ENCODE data around the gene ZIC2.

Gene ZIC2

GRCh38 chr13:99988529-99989275, 7.1 kb downstream of the ZIC2 start:
- no peak for DNase-seq

GRCh38 chr13:99989276-99990125, 7.9 kb downstream of the ZIC2 start:
- DNase-seq, result no peak

DNA sequence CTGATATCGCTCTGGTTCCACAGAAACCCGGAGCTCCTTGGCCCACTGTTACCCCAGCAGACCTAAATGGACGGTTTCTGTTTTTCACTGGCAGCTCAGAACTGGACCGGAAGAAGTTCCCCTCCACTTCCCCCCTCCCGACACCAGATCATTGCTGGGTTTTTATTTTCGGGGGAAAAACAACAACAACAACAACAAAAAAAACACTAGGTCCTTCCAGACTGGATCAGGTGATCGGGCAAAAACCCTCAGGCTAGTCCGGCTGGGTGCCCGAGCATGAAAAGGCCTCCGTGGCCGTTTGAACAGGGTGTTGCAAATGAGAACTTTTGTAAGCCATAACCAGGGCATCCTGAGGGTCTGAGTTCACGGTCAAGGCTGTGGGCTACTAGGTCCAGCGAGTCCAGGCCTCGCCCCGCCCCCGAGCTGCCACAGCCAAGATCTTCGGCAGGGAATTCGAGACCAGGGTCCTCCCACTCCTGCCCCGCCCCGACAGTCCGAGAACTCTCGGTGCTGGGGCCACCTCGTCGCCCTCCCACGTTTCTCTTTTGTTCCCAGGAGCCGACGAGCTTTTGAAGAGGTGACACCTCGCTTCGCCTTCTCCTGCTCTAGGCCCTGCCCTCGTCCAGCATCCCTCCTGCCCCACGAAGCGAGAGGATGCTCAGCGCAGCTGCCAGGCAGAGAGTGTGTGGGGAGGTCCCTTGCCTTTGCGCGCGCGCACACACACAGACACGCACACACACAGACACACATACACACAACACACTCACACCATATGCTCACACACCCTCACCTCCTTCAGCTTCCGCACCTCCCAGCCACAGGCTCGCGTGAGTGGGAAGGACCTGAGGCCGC, 8.8 kb downstream of the ZIC2 start:
- no peak for DNase-seq

DNA sequence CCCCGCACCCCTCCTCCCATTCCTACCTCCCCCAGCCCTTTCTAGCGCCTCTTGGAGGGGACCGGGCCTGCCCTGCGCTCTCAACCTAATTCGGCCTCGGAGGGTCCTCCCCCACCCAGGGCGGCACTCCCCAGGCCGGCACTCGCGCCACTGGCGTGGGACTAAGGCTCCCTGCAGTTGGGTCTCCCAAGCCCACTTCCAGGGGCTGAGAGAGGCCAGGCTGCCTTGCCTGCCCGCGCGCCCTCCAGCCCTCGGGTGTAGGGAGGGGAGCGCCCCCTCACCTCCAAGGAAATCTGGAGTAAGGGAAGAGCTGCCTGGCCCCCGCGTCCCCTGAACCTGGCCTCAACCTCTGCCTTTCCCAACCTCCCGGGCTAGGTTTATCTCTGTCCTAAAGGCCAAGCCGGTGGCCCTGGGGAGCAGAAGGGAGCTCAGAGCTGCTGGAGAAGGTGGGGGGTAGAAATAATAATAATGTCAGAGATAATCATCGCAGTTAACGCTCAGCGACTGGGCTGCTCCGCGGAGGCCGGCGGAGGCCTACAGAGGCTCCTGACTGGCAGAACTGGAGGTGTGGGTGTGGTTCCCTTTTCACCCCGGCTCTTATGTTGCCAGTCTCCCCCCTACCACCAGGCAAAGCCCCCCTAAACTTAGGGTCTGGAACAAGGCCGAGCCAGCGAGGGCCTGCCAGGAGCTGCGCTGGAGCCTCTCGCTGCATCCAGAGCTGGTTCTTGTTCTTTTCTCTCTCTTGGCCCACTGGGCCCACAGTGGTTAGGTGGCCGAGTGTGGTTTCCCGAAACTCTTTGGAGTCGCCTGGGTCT, 9.6 kb downstream of the ZIC2 start:
- no peak for DNase-seq

DNA sequence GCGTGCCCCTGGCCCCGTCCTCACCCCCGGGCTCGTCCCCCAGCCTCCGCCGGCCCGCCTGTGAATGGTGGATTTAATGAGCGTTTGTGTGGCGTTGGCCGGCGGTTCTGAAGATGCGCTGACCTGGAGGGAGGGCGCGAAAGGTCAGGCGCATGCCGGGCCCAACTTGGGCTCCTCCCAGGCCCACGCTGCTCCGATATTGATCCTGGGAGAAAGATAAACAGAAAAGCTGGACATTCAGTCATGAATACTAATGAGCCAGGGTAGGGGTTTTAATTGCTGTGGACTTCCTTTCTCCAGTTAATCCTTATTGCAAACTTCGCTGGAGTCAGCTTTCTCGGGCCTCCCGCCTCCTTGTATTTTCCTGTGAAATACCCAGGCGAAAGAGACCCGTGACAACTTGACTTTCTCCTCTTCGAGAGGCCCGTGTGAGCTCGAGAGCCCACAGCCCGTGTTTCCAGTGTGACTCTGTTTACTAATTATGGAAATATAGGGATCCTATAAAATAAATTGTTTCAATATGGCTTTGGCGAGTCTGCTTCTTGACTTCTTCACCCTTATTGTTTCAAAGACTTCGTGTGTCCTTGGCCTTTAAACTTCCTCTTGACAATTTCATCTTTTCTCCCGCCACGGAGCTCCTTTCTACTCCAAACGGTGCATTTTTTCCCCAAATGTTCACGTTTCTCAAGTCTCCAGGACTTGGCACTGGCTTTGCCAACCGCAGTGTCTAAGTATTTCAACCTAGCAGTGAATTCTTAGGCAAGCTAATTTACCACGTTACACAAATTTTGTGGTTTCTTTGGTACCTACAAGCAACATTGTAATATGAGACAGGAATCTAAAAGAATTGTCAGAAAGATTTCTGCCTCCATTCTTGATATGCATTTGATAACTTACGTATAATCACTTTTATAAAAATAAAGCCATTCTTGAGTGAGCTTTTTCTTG, 10.5 kb downstream of the ZIC2 start:
- DNase-seq, result no peak

DNA sequence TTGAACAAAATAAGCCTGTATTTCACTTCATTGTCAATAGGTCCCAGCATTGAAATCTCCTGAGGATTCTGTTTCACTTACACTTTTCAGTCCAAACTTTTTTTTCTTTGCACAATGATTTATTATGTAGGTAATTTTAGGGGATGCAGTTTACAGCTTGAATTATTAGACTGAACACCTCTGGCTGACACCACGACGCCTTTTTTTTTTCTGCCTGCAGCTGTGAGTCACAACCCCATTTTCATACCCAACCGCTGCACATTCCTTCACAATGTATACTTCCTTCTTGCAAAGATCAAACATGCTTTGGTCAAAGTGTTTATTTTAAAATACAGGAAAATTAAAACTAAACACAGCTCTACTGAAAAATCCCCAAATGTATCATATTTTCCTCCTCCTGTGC, 11.4 kb downstream of the ZIC2 start:
- DNase-seq, result no peak

DNA sequence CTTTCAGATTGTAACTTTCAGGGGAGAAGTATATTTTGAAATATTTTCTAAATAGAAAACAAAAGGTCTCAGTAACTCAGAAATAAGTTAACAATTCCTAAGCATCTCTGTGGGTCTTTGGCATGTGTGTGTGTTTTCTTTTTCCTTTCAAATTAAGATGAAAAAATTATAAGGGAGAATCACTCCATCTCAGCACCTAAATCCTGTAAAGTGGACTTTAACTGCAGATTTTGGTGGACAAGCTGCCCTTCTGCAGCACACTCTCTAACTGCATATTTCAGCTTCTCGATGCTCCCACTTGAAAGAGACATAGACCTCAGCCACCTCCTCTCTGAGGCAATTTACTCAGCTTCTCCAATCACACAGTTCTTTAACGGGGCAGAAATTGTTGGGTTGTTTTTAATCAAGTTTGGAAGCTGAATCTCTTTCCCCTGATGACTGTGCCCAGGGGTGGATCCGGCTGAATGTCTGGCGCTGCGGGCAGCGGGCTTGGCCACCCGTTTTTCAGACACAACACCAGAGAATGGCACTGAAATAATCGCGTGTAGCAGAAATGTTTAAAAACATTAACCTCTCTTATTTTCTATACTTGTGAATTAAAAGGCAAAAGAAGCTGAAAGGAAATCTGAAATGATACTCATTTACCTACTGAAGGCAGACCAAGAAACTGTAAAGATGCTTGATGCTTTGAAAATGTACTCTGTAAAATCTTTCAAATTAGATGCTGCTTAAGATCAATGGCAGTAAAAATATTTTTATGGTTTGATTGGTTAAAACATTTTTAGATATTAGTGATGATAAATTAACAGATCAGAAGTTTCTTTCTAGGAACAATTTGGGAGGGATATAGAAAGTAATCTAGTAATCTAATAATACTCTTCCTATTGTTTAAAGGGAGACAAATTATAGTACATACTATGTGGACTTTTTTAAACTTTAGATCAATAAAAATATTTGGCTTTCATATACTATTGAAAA, 12.4 kb downstream of the ZIC2 start:
- DNase-seq, result no peak

DNA sequence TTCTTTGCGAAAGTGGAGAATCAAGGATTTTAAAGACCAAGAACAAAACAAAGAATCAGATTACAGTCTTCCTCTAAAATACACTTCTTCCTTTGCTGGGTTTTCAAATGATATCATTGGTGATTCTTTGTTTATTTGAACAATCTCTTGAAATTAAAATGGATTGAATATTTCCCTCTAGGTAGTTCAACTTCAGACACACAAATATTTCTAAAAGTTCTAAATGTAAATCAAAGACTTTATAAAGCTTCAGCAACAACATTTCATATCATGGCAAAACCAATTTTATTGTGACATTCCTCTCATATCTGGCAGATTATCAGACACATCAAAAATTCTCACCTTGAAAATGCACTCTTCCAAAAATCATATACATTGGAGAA, 13.0 kb downstream of the ZIC2 start:
- no peak for DNase-seq

DNA sequence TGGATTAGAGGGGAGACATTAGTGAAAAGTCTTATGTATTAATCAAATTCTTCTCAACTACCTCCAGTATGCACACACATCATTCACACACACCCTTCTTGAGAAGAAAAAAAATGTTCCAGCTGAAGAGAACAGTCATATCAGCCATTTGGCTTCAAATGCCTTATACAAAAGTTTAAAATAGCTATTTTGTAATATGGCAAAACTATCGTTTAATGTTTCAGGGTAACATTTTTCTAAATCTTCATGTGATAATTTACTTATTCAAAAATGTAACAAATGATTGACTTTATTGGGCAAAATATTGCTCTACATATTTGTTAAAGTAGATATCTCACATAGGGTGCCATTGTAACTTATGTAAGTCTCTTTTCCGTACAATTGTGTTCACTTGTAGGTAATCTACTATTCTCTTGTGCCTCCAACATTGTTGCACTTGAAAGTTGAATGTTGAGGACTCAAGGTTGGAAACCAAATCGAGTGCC, 13.6 kb downstream of the ZIC2 start:
- no peak for DNase-seq

GRCh38 chr13:99995589-99996380, 14.2 kb downstream of the ZIC2 start:
- no peak for DNase-seq

DNA sequence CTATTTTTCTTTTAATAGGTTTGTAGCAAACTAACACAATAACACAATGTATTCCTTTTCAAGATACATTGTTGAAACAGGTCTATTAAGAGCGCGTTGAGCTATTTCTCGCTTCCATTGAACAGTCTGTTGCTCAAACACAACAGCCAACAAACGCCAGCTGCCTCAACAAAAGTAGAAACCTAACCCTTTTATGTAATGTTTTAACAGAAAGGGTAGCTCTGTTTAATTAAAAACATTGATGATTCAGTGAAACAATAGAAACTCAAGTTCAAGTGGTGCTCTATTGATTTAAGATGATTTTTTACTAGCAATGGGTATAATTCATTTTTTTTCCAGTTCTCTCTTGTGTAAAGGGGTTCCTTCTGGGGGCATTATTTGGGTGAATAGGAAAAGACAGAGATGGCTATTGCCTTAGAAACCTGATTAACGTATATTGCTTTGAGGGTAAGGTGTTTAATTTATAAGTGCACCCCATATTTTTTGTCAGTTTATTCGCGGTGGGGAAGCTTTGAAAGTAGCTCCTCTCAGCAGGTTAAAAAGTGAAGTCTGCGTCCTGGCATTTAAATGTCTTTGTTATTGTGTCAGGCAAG, 14.9 kb downstream of the ZIC2 start:
- DNase-seq, result no peak

DNA sequence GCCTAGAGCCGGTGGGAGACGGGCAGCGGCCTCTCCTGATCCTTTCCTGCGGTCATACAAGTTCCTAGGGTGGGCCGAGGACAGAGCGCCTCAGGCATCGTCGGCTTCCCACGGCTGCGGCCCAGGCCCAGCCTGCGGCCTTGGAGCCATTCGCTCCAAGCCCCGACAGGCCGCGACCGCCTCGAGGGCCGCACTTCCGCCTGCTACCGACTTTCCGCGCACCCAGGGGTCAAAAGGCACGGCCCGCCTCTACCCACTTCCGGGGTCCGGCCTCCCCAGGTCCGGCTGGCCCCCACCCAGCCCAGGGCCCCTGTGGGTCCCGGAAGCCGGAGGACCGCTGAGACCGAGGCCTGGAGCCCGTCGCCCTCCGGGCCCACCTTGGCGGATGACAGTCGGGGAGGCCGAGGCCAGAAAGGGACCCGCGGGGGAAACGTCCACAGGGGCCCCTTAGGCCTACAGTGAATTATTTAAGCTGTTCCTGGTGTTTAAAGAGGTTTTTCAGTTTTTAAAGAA, 16.2 kb downstream of the ZIC2 start:
- DNase-seq, result no peak

- no peak for DNase-seq
These were observed 16.7 kb downstream of the ZIC2 start for GRCh38 chr13:99998261-99998660.

- no peak for DNase-seq
These were observed 33.0 kb downstream of the ZIC2 start for GRCh38 chr13:100014621-100015020.

DNA sequence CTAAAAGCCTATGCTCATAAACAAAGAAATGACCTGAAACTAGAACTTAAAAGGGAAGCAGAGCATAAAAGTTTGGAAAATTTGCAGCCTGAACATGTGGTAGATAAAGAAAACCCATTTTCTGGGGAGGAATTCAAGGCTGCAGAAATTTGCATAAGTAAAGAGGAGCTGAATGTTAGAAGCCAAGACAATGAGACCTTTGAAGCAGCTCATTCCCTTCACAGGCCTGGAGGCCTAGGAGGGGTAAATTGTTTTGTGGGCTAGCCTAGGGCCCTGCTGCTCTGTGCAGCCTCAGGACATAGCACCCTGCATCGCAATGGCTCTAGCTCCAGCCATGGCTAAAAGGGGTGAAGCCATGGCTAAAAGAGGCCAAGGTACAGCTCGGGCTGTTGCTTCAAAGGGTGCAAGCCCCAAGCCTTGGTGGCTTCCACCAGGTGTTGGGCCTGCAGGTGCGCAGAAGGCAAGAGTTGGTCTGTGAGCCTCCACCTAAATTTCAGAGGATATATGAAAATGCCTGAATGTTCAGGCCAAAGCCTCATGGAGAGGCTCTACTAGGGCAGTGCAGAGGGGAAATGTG, 38.3 kb downstream of the ZIC2 start:
- no peak for DNase-seq

GRCh38 chr13:100022798-100023197, 41.2 kb downstream of the ZIC2 start:
- DNase-seq, result no peak

- no peak for DNase-seq
These were observed 42.4 kb downstream of the ZIC2 start for GRCh38 chr13:100024023-100024422.

DNA sequence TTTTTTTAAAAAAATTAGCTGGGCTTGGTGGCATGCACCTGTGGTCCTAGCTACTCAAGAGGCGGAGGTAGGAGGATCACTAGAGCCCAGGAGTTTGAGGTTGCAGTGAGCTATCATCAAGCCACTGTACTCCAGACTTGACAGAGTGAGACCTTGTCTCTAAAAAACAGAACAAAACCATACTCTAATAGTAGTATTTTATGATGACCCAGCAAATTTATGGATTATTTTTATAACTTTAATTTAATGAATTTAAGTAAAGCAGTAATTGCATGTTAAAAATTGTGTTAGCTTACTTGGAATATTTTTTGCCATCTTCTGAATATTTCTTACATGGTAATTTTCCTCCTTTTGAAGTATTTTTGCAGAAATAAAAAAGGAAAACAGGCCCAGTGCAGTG, 48.3 kb downstream of the ZIC2 start:
- no peak for DNase-seq

Measured in CD4-positive, alpha-beta T cell treated with Interleukin-10 for 1 hour (primary cell).